HG03575 (cell line): ENCODE measurements around the gene CYSTM1.

Experiments used
- ATAC-seq: cut with Tn5 transposase; IDR thresholded peaks from one replicate; pipeline ENCODE4 v1.9.1; 2021; ENCODE audit not compliant: unreplicated experiment, insufficient number of reproducible peaks, low FRiP score; ENCODE audit errors: extremely low read depth

CYSTM1 gene

GRCh38 chr5:140169410-140169809 lies 5.6 kb upstream of the CYSTM1 start:
- no peak for ATAC-seq

GRCh38 chr5:140172483-140172882 lies 2.5 kb upstream of the CYSTM1 start:
- no peak for ATAC-seq

- ATAC-seq = no peak
Measured at GRCh38 chr5:140174014-140174413, 974 bp upstream of the CYSTM1 start.

- peak; percentile 0 for ATAC-seq
Measured at GRCh38 chr5:140175367-140176030, 511 bp downstream of the CYSTM1 start.

GRCh38 chr5:140176031-140176387 lies 1.0 kb downstream of the CYSTM1 start:
- no peak for ATAC-seq

- ATAC-seq = no peak
Measured at GRCh38 chr5:140178086-140178410, 3.1 kb downstream of the CYSTM1 start.

GRCh38 chr5:140178482-140179116 lies 3.6 kb downstream of the CYSTM1 start:
- ATAC-seq = no peak

GRCh38 chr5:140181002-140181483 lies 6.1 kb downstream of the CYSTM1 start:
- ATAC-seq = no peak

- ATAC-seq = no peak
Measured at GRCh38 chr5:140181525-140181924, 6.5 kb downstream of the CYSTM1 start.

- no peak for ATAC-seq
Measured at GRCh38 chr5:140182075-140182711, 7.2 kb downstream of the CYSTM1 start.

GRCh38 chr5:140182803-140183367 lies 7.9 kb downstream of the CYSTM1 start:
- ATAC-seq = no peak

- ATAC-seq = no peak
Measured at GRCh38 chr5:140185409-140185808, 10.4 kb downstream of the CYSTM1 start.

GRCh38 chr5:140186267-140186671 lies 11.3 kb downstream of the CYSTM1 start:
- ATAC-seq = no peak

GRCh38 chr5:140189253-140189652 lies 14.3 kb downstream of the CYSTM1 start:
- no peak for ATAC-seq

GRCh38 chr5:140189977-140190871 lies 15.2 kb downstream of the CYSTM1 start:
- no peak for ATAC-seq

- ATAC-seq = no peak
Measured at GRCh38 chr5:140190872-140191218, 15.9 kb downstream of the CYSTM1 start.

- ATAC-seq = no peak
Measured at GRCh38 chr5:140192715-140193430, 17.9 kb downstream of the CYSTM1 start.

- ATAC-seq = no peak
Measured at GRCh38 chr5:140194662-140195061, 19.7 kb downstream of the CYSTM1 start.
